CD4-positive, alpha-beta T cell (primary cell): Measurements from ENCODE around the gene RAB25. TPM values are rescaled to one million over a fixed set of nuclear protein-coding genes. Genes with fewer than 3 reads are reported as not detected.

Experiments used
- ATAC-seq: fragments of 200-7000 bp; cut with Tn5 transposase; one replicate; pipeline ENCODE4 v1.10.0; 2022; ENCODE audit warnings: mild to moderate bottlenecking; ENCODE audit not compliant: poor library complexity
- CTCF ChIA-PET: fragments of 350-600 bp; sonication (Branson Sonifier 250); formaldehyde crosslinking; loops from one replicate; lab custom pipeline; 2021; ENCODE audit warnings: antibody characterized with exemption, inconsistent platforms; lab: Charles Lee
- POLR2A ChIA-PET: fragments of 350-600 bp; sonication (Branson Sonifier 250); formaldehyde crosslinking; loops from one replicate; lab custom pipeline; 2021; ENCODE audit warnings: antibody characterized with exemption, inconsistent platforms; lab: Charles Lee
- DNase-seq, 14 experiments: peaks; one replicate each; pipeline ENCODE4 v3.0.0-alpha.2; 2013 to 2020; ENCODE audit warnings: mixed read lengths in 2 of 14
- H3K27ac ChIP-seq, 2 donors: one replicate each; pipeline versions ENCODE4 v1.5.1 to v1.7.0; 2013; ENCODE audit warnings: low read length in 2 of 2, low read depth in 1 of 2, mild to moderate bottlenecking in 1 of 2
- H3K27me3 ChIP-seq, 2 experiments: 1 replicate in 1 of 2; 2 replicates in 1 of 2; pipeline versions ENCODE4 v1.6.1 to v1.7.0; 2013; ENCODE audit warnings: low read length in 2 of 2, control low read depth in 1 of 2, mild to moderate bottlenecking in 1 of 2, moderate library complexity in 1 of 2; ENCODE audit not compliant: insufficient read depth in 2 of 2, control insufficient read depth in 1 of 2
- H3K36me3 ChIP-seq: one replicate; pipeline ENCODE4 v1.6.1; 2013; ENCODE audit warnings: low read length, control low read depth; ENCODE audit not compliant: insufficient read depth
- H3K4me1 ChIP-seq: one replicate; pipeline ENCODE4 v1.6.1; 2013; ENCODE audit warnings: low read length, control low read depth; ENCODE audit not compliant: insufficient read depth
- H3K4me3 ChIP-seq: one replicate; pipeline ENCODE4 v1.5.1; 2013; ENCODE audit warnings: mild to moderate bottlenecking, low read length, moderate library complexity
- H3K9me3 ChIP-seq, 2 experiments: 1 replicate in 1 of 2; 2 replicates in 1 of 2; pipeline versions ENCODE4 v1.6.1 to v1.7.0; 2013; ENCODE audit warnings: low read length in 2 of 2, mild to moderate bottlenecking in 2 of 2, control low read depth in 1 of 2, moderate library complexity in 1 of 2; ENCODE audit not compliant: control insufficient read depth in 1 of 2, insufficient read depth in 1 of 2
- H3K27ac Mint-ChIP-seq: one replicate; pipeline ENCODE4 v1.8.0; 2020; ENCODE audit warnings: mixed read lengths
- H3K27me3 Mint-ChIP-seq: one replicate; pipeline ENCODE4 v1.8.0; 2021; ENCODE audit warnings: mixed read lengths
- H3K36me3 Mint-ChIP-seq: one replicate; pipeline ENCODE4 v1.8.0; 2021; ENCODE audit warnings: low read depth, mixed read lengths
- H3K4me1 Mint-ChIP-seq: one replicate; pipeline ENCODE4 v1.8.0; 2021; ENCODE audit warnings: low read depth, mixed read lengths
- H3K4me3 Mint-ChIP-seq: one replicate; pipeline ENCODE4 v1.8.0; 2020; ENCODE audit warnings: mild to moderate bottlenecking, mixed read lengths
- H3K9me3 Mint-ChIP-seq: one replicate; pipeline ENCODE4 v1.8.0; 2020; ENCODE audit warnings: mixed read lengths
- CTCF ChIP-seq: fragments of 200-600 bp; IDR thresholded peaks from one replicate; pipeline ENCODE4 v1.8.0; 2022; ENCODE audit warnings: antibody characterized with exemption, mild to moderate bottlenecking
- intact Hi-C, 2 experiments: fragments of 100-400 bp; cut with DNase I in 1 of 2; cut with micrococcal nuclease in 1 of 2; formaldehyde crosslinking; loops; one replicate each; pipeline versions ENCODE4 v1.15.1 to v1.9.0; 2023 to 2025; cut with DNase I, micrococcal nuclease
- total RNA-seq, 174 experiments: library from RNA in 2 of 174; stranded (reverse) in 2 of 174; gene quantifications; one replicate each; pipeline ENCODE4 v1.2.3 and lab custom pipeline; 2021 to 2026

RAB25 gene
- total RNA-seq, 2 experiments from 2014 or later: 0.58 to 1.3 TPM

- Histone ChIP-seq H3K36me3 (no peaks in the 10 kb centered on the region), H3K27me3 (peaks cover 23 to 25% of the 10 kb centered on the region in 2 experiments), H3K4me1 (peaks cover 85% of the 10 kb centered on the region), H3K27ac (no peak overlapping the region), H3K4me3 (no peak overlapping the region), H3K9me3 (peaks cover 0 to 4% of the 10 kb centered on the region in 2 experiments)
- DNase-seq: peak in 1 of 14 experiments; percentile 15
- peak overlapping the region; percentile 21 for H3K27ac Mint-ChIP-seq
- peaks cover 18% of the 10 kb centered on the region for H3K36me3 Mint-ChIP-seq
- CTCF ChIA-PET: interaction anchor here (0.5 to 10.7 kb wide), 5 partner anchors 9 to 24 kb away, joined by 3 to 101 read pairs (median 3); no protein-coding TSS in a partner anchor
- no peaks in the 10 kb centered on the region for H3K9me3 Mint-ChIP-seq
- no peak for TF ChIP-seq CTCF
- H3K27me3 Mint-ChIP-seq: peaks cover 40% of the 10 kb centered on the region
- ATAC-seq: no peak
- H3K4me3 Mint-ChIP-seq: peak overlapping the region; percentile 68
- POLR2A ChIA-PET: interaction anchor here (0.6 to 1.4 kb wide), 2 partner anchors 12 to 48 kb away, joined by 3 to 4 read pairs; no protein-coding TSS in a partner anchor
- intact Hi-C loops: no loop called here
- H3K4me1 Mint-ChIP-seq: peaks cover 45% of the 10 kb centered on the region
Observed at GRCh38 chr1:156118177-156118868, 57.4 kb downstream of the RAB25 start.

- H3K27me3 Mint-ChIP-seq: peaks cover 32% of the 10 kb centered on the region
- peaks cover 13 to 14% of the 10 kb centered on the region in 2 experiments for H3K27me3 ChIP-seq
- no peaks in the 10 kb centered on the region for H3K9me3 Mint-ChIP-seq
- DNase-seq (peak in 6 of 14 experiments; percentile 30 to 74 (median 55)), ATAC-seq (no peak)
- no peaks in the 10 kb centered on the region for H3K36me3 ChIP-seq
- no peak for TF ChIP-seq CTCF
- peaks cover 12% of the 10 kb centered on the region for H3K36me3 Mint-ChIP-seq
- peaks cover 0 to 4% of the 10 kb centered on the region in 2 experiments for H3K9me3 ChIP-seq
- no peak overlapping the region for H3K27ac ChIP-seq
- peak overlapping the region; percentile 25 for H3K4me3 Mint-ChIP-seq
- H3K4me3 ChIP-seq: no peak overlapping the region
- H3K27ac Mint-ChIP-seq: peak overlapping the region; percentile 51
- peaks cover 85% of the 10 kb centered on the region for H3K4me1 ChIP-seq
- ChIA-PET POLR2A (interaction anchor here (1.4 kb wide), 2 partner anchors 14 to 93 kb away, joined by 3 to 4 read pairs; partner anchors contain the start of gene PMF1), CTCF (interaction anchor here (1.2 to 10.7 kb wide), 3 partner anchors 10 to 105 kb away, joined by 3 to 101 read pairs (median 4); no protein-coding TSS in a partner anchor)
- intact Hi-C loops: no loop called here
- H3K4me1 Mint-ChIP-seq: peaks cover 49% of the 10 kb centered on the region
Observed at GRCh38 chr1:156119503-156120209, 58.7 kb downstream of the RAB25 start.

Other genes starting within 250 kb of the RAB25 start
- gene GON4L, start 203.9 kb upstream of the RAB25 start, total RNA-seq: 10 to 100 TPM; 71.0 to 77.0 TPM
- 1 to 10 TPM; 6.1 to 6.3 TPM for gene SYT11, start 201.6 kb upstream of the RAB25 start, total RNA-seq
- gene RIT1, start 149.8 kb upstream of the RAB25 start, total RNA-seq: 10 to 100 TPM; 66.2 to 67.0 TPM
- gene KHDC4, start 126.7 kb upstream of the RAB25 start, total RNA-seq: 10 to 100 TPM; 56.6 to 60.8 TPM
- not detected for gene RXFP4, start 119.5 kb upstream of the RAB25 start, total RNA-seq
- gene ARHGEF2, start 82.6 kb upstream of the RAB25 start, total RNA-seq: 10 to 100 TPM; 54.8 to 62.4 TPM
- 100 to 1,000 TPM; 223 to 225 TPM for gene SSR2, start 40.2 kb upstream of the RAB25 start, total RNA-seq
- gene UBQLN4, start 7.4 kb upstream of the RAB25 start, total RNA-seq: 10 to 100 TPM; 10.6 to 11.9 TPM
- 1 to 10 TPM; 7.0 to 8.7 TPM for gene LAMTOR2, start 6.4 kb upstream of the RAB25 start, total RNA-seq
- gene MEX3A, start 21.3 kb downstream of the RAB25 start, total RNA-seq: under 1 TPM; 0.27 to 0.36 TPM
- gene LMNA, start 53.6 kb downstream of the RAB25 start, total RNA-seq: 100 to 1,000 TPM; 435 to 455 TPM
- gene SEMA4A, start 92.4 kb downstream of the RAB25 start, total RNA-seq: 10 to 100 TPM in 1 of 2 experiments, 1 to 10 TPM in 1; 9.4 to 10.1 TPM
- gene SLC25A44, start 132.9 kb downstream of the RAB25 start, total RNA-seq: 10 to 100 TPM; 11.6 to 13.0 TPM
- 10 to 100 TPM; 58.0 to 61.2 TPM for gene PMF1, start 151.8 kb downstream of the RAB25 start, total RNA-seq
- gene BGLAP, start 181.0 kb downstream of the RAB25 start, total RNA-seq: 1 to 10 TPM; 1.9 to 2.6 TPM
- gene PAQR6, start 186.9 kb downstream of the RAB25 start, total RNA-seq: 1 to 10 TPM; 3.4 to 3.6 TPM
- gene SMG5, start 221.7 kb downstream of the RAB25 start, total RNA-seq: 10 to 100 TPM; 51.6 to 56.1 TPM
- 1 to 10 TPM; 1.0 to 1.7 TPM for gene TMEM79, start 223.2 kb downstream of the RAB25 start, total RNA-seq
- 10 to 100 TPM; 12.3 to 16.1 TPM for gene GLMP, start 234.5 kb downstream of the RAB25 start, total RNA-seq
- gene VHLL, start 238.1 kb downstream of the RAB25 start, total RNA-seq: not detected